Stimulated activated CD4-positive, alpha-beta T cell treated with anti-CD3 and anti-CD28 coated beads, Interleukin-1b, Interleukin-23, amount 100 ng/mL, for 24 hours (primary cell): ENCODE measurements around the gene TRIM28.

ENCODE experiments used
- DNase-seq, 4 experiments: peaks; one replicate each; pipeline ENCODE4 v3.0.0-alpha.2; 2020; ENCODE audit warnings: low read depth in 4 of 4, low spot score in 1 of 4

The TRIM28 gene

GRCh38 chr19:58559275-58560006 lies 15.6 kb downstream of the TRIM28 start:
- peak in 2 of 4 experiments; percentile 70 to 80 for DNase-seq

- DNase-seq: no peak
These were observed 16.4 kb downstream of the TRIM28 start for GRCh38 chr19:58560007-58560887.

GRCh38 chr19:58560921-58561320 lies 17.1 kb downstream of the TRIM28 start:
- no peak for DNase-seq

DNA sequence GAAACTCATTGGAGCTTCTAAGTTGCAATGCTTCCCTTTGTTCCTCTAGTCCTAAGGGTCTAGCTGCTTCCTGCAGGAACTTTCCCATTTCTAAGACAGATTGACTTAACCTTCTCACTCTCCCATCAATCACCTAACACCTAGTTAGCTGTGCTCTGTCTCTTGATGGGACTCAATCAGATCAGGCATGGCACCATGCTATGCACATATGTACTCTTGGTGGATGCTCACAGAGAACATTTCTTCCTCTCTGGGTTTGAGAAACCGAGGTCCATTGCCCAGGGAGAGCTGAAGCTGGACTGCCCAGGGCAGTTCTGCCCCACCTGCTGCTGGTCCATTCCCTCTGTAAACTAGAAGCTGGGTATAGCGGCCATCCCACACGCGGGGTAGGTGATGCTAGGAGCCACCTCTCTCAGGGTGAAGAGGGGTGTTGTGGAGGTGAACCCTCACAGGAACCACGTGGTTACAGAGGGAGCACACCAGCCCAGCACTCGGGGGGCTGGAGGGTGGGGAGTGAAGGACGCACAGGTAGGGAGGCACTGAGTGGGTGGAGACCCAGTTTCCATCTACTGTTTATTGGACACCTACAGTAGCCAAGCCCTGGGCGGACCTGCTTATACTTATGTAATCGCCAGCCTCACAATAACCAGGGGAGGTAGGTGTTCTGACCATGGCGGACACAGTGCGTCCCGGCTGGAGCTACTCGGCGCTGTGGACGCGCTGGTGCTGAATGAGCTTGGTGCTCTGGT lies 17.7 kb downstream of the TRIM28 start:
- no peak for DNase-seq

DNA sequence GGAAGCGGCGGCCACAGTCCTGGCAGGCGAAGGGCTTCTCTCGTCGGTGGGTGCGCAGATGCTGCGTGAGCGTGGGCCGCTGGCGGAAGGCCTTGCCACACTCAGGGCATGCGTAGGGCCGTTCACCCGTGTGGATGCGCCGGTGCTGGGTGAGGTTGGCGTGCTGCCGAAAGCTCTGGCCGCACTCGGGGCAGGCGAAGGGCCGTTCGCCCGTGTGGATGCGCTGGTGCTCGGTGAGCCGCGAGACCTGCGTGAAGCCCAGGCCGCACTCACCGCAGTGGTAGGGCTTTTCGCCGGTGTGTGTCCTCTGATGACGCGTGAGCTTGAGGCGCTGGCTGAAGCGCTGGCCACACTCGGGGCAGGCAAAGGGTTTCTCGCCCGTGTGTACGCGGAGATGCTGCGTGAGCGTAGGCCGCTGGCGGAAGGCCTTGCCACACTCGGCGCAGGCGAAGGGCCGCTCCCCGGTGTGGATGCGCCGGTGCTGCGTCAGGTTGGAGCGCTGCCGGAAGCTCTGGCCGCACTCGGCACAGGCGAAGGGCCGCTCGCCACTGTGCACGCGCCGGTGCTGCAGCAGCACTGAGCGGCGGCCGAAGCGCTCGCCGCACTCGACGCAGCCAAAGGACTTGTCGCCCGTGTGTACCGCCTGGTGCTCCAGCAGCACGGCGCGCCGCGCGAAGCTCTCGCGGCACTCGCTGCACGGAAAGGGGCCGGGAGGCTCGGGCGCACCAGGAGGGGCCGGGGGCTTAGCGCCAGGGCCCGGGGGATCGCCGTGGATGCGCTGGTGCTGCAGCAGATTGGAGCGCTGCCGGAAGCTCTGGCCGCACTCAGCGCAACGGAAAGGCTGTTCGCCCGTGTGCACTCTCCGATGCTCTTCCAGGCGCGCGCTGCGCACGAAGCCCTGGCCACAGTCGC lies 18.5 kb downstream of the TRIM28 start:
- no peak for DNase-seq

DNA sequence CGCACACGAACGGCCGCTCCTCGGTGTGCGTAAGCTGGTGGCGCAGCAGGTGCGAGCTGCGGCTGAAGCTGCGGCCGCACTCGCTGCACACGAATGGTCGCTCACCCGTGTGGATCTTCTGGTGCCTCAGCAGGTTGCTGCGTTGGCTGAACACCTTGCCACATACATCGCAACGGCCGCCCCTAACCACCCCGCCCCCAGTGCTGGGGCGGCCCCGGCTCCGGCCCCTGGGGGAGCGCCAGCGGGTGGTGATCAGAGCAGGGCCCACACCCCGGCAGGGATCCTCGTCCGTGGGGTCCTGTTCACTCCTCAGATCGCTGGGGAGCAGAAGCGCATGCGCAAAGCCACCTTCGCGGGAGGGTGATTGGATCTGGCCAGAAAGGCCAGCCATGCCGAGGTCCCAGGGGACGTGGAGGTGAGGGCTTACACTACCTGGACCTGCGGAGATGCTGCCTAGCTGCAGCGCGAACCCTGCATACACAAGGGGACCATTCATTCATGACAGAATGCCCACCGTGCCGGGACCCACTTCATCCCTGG lies 19.2 kb downstream of the TRIM28 start:
- no peak for DNase-seq

GRCh38 chr19:58563823-58564222 lies 20.0 kb downstream of the TRIM28 start:
- no peak for DNase-seq

GRCh38 chr19:58566989-58567388 lies 23.1 kb downstream of the TRIM28 start:
- no peak for DNase-seq

GRCh38 chr19:58568453-58569130 lies 24.7 kb downstream of the TRIM28 start:
- no peak for DNase-seq

GRCh38 chr19:58569191-58569942 lies 25.5 kb downstream of the TRIM28 start:
- no peak for DNase-seq

DNA sequence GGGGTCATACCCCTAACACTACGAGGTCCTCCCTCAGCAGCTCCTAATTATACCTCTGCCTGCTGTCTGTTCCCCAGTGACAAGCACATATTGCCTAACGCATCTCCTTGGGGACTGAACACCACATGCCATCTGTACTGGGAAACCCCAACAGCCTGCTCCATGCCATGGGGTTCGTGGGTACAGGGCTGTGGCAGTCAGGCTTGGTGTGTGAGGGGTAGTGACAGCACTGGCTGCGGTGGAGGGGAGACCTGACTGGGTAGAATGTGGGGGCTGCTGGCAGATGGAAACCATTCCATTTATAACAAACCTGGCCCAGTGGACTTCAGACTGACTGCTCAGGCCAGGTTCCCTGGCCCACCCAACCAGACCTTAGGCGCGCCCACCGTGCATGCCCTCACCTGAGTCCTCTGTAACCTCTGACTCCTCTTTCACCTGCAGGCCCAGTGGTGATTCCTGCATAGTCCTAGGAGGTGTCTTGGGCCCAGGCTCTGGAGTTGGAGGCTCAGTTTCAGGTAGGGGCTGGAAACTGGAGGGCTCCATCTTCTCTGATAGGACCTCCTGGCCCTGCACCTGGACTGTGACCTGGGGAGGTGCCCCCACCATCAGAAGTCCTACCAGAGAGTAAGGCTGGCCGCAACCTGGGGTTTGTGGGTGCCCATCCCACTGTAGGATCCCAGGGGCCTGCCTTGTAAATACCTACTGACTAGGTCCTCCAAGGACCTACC lies 26.2 kb downstream of the TRIM28 start:
- DNase-seq: no peak

- no peak for DNase-seq
These were observed 27.1 kb downstream of the TRIM28 start for GRCh38 chr19:58570770-58571574.

GRCh38 chr19:58571575-58571947 lies 27.7 kb downstream of the TRIM28 start:
- no peak for DNase-seq

DNA sequence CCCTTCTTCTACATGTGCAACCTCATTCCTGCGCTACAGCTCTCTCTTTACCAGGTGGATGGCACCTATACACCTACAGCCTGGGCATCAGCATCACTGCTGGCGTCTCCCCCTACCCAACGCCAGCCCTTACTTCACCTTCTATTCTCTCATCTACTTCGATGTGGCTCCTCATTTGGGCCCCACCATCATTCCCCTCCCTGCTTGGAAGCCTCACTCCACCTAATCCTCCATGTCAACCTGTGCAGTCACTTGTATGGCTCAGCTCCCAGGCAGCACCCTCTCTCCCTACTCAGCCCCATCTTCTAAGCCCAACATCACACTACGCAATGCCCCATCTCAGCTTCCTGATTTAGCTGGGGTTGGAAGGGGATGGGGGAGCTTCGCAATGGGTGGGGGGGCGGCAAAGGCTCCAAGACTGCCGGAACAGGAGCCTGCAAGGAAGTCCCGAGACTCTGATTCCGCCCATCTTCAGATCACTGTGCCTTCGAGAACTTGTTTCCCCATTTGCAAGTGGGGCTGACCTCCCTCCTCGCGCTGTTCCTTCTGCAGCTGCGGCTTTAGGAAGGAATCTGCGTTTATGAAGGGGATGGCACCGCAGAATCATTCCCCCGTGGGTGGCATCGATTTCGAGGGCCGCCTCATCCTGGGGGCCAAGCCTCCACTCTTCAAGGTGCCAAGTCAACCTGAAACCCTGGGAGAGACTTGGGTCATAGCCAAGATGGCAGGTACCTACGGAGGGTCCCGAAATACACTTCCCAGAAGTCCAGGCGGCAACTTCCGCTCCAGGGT lies 28.4 kb downstream of the TRIM28 start:
- DNase-seq: no peak

GRCh38 chr19:58572818-58573657 lies 29.2 kb downstream of the TRIM28 start, which contains the start of gene MZF1:
TSS of gene MZF1 (minus strand) at chr19:58573335. CDS start at chr19:58571389, 1,946 bp downstream.
- peak; percentile 97 to 99 (median 98) for DNase-seq
